Peyer's patch (tissue), 4 donors: ENCODE results near the gene UPK3A.

ENCODE experiments used
- CTCF ChIP-seq, 6 experiments: fragments of 450-650 bp in 4 of 6; fragments of 200-600 bp in 2 of 6; sonication (generic) in 1 of 6; IDR thresholded peaks; one replicate each; pipeline ENCODE4 v1.5.1; 2017 to 2019; ENCODE audit warnings: antibody characterized with exemption in 6 of 6, mild to moderate bottlenecking in 3 of 6, moderate library complexity in 1 of 6
- POLR2A ChIP-seq, 2 donors: fragments of 450-650 bp; IDR thresholded peaks; one replicate each; pipeline ENCODE4 v1.5.1; 2017; ENCODE audit warnings: antibody characterized with exemption in 2 of 2, mild to moderate bottlenecking in 2 of 2, moderate library complexity in 2 of 2

GRCh38 chr22:45238957-45239680, 45.6 kb upstream of the UPK3A start:
- TF ChIP-seq CTCF (IDR thresholded peaks at IDR 0.05) (no peak), POLR2A (IDR thresholded peaks at IDR 0.05) (no peak)
